ENCODE measurements around the gene SLC41A3.

The SLC41A3 gene

GRCh38 chr3:126054870-126055269 is 29.1 kb downstream of the SLC41A3 start:
- no peak overlapping the region for H3K4me3 ChIP-seq (replicated peaks; ENCODE audit: low read depth, low read length)
- TF ChIP-seq CTCF (IDR thresholded peaks at IDR 0.05; ENCODE audit: low read depth, low read length, missing control alignments) = no peak
- no peak for DNase-seq (ENCODE audit: extremely low read depth, low read depth)

- DNase-seq (ENCODE audit: extremely low read depth, low read depth) = no peak
- TF ChIP-seq CTCF (IDR thresholded peaks at IDR 0.05; ENCODE audit: low read depth, low read length, missing control alignments) = no peak
- H3K4me3 ChIP-seq (replicated peaks; ENCODE audit: low read depth, low read length) = no peak overlapping the region
Measured at GRCh38 chr3:126053949-126054569, 29.9 kb downstream of the SLC41A3 start.

GRCh38 chr3:126053513-126053912 is 30.4 kb downstream of the SLC41A3 start:
- TF ChIP-seq CTCF (IDR thresholded peaks at IDR 0.05; ENCODE audit: low read depth, low read length, missing control alignments) = no peak
- no peak overlapping the region for H3K4me3 ChIP-seq (replicated peaks; ENCODE audit: low read depth, low read length)
- DNase-seq (ENCODE audit: extremely low read depth, low read depth) = no peak

- no peak for TF ChIP-seq CTCF (IDR thresholded peaks at IDR 0.05; ENCODE audit: low read depth, low read length, missing control alignments)
- no peak overlapping the region for H3K4me3 ChIP-seq (replicated peaks; ENCODE audit: low read depth, low read length)
- no peak for DNase-seq (ENCODE audit: extremely low read depth, low read depth)
Measured at GRCh38 chr3:126052196-126053058, 31.5 kb downstream of the SLC41A3 start.

GRCh38 chr3:126051741-126052140 is 32.2 kb downstream of the SLC41A3 start:
- no peak for TF ChIP-seq CTCF (IDR thresholded peaks at IDR 0.05; ENCODE audit: low read depth, low read length, missing control alignments)
- DNase-seq (ENCODE audit: extremely low read depth, low read depth) = no peak
- H3K4me3 ChIP-seq (replicated peaks; ENCODE audit: low read depth, low read length) = no peak overlapping the region

- DNase-seq (ENCODE audit: extremely low read depth, low read depth) = no peak
- no peak overlapping the region for H3K4me3 ChIP-seq (replicated peaks; ENCODE audit: low read depth, low read length)
- no peak for TF ChIP-seq CTCF (IDR thresholded peaks at IDR 0.05; ENCODE audit: low read depth, low read length, missing control alignments)
Measured at GRCh38 chr3:126051234-126051633, 32.7 kb downstream of the SLC41A3 start.
